IPS-NIHi11 (cell line): Measurements from ENCODE around the gene KDM4E.
"Not testable (repeated sequence)": the region's sequence is repeated elsewhere in the genome, so short reads cannot be mapped to it uniquely, and the experiment has no call there.

Source experiments
- DNase-seq: peaks from one replicate; pipeline ENCODE4 v3.0.0; 2012; ENCODE audit warnings: mixed read lengths, low spot score

The KDM4E gene

DNA sequence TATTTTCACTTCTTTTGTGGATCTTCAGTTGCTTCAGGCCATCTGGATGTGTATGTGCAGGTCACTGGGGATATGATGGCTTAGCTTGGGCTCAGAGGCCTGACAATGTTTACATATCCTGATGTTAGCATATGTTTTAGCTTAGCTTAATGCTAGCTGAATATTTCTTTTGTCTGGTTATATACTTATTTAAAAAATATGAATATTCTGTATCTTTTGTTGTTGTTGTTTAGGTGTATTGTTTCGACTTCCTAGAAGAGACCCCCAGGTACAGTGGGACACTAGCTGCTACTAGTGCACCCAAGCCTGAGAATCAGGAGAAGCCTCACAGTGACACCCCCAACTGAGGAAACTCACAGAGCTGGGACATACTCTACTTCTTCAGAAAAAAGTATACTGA lies at the start of gene KDM4E:
Gene KDM4E (plus strand): TSS at position 301 of the 400 bp plus-strand sequence. CDS start 300 bp downstream, outside the sequence.
- no peak for DNase-seq

DNA sequence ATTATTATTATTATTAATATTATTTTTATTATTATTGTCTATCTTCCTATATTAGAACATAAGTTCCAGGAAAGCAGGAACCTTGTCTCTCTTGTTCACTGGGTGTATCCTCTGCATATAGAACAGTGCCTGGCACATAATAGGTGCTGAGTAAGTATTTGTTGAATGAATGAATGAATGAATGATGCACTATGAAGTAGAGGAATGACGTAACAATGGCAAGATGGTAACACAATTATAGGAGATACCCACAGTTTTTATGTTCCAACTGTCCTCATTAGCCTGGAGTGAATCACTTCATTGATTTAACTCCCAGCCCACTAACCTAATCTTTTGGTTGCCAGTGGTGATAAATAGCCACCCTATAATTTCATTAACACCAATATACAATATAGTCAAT lies 49.5 kb upstream of the KDM4E start:
- DNase-seq: no peak

DNA sequence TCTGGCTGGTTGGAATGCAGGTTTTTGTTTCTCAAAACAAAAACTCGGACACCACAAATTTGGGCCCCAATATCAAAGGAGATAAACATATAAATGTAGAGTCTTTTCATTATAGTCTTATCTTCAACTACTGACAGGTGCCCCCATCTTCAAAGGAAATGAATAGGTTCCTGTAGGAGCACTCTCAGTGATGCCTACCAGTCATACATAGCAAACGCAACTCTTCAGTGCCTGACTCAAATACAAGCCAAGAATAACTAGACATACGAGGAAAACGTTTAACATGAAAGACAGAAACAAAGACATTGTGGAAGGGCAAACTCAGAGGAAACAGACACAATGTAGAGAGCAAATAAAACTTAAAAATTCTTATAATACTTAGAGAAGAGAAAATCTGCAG lies 37.7 kb upstream of the KDM4E start:
- no peak for DNase-seq

DNA sequence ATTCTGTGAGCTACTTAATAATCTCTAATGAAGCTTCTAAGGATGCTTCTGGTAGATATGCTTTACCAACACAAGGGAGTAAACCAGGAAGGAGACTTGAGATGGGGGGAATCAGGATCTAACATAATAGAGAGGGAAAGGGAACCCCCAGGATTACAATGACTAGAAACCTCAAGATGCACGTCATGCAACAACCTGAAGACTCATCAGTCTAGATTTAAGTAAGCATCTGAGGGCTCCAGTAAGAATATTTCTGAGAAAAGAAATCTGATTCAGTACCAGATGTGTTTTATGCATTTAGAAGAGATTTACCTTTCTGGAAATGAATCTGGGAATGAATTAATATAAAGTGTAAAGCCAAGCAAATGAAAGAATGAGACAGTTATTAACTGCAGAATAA lies 36.3 kb upstream of the KDM4E start:
- no peak for DNase-seq

GRCh38 chr11:94993400-94993943 lies 31.6 kb upstream of the KDM4E start:
- DNase-seq: no peak

- DNase-seq: no peak
Measured at GRCh38 chr11:94997437-94997836, 27.6 kb upstream of the KDM4E start.

DNA sequence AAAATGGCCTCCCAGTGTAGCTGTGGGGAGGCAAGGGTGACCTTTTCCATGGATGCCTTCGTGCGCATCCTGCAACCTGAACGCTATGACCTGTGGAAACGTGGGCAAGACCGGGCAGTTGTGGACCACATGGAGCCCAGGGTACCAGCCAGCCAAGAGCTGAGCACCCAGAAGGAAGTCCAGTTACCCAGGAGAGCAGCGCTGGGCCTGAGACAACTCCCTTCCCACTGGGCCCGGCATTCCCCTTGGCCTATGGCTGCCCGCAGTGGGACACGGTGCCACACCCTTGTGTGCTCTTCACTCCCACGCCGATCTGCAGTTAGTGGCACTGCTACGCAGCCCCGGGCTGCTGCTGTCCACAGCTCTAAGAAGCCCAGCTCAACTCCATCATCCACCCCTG lies 26.8 kb upstream of the KDM4E start:
- DNase-seq: no peak

- no peak for DNase-seq
Measured at GRCh38 chr11:95003716-95004115, 21.3 kb upstream of the KDM4E start.

GRCh38 chr11:95005642-95006041 lies 19.4 kb upstream of the KDM4E start:
- no peak for DNase-seq

- no peak for DNase-seq
Measured at GRCh38 chr11:95011376-95011775, 13.7 kb upstream of the KDM4E start.

GRCh38 chr11:95014184-95014821 lies 10.8 kb upstream of the KDM4E start:
- no peak for DNase-seq

DNA sequence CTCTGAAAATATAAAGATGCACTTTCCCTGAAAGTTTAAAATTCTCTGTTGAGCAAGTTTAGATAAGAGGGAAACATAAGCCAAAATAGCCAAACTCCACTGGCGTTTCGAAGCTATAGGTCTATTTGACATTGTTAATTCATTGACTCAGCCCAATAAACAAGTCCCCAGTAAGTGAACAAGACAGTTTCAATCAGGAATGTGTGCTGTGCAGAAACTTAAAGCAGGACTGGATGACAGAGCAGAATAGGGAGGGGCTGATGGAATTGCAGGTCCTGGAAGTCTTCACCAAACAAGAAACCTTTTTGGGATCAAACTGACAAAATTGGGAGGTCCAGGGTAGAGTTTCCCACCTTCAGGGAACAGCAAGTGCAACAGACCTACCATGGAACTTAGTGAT lies 8.9 kb upstream of the KDM4E start:
- DNase-seq: no peak

- DNase-seq: not testable (repeated sequence)
Measured at GRCh38 chr11:95021468-95021867, 3.6 kb upstream of the KDM4E start.

DNA sequence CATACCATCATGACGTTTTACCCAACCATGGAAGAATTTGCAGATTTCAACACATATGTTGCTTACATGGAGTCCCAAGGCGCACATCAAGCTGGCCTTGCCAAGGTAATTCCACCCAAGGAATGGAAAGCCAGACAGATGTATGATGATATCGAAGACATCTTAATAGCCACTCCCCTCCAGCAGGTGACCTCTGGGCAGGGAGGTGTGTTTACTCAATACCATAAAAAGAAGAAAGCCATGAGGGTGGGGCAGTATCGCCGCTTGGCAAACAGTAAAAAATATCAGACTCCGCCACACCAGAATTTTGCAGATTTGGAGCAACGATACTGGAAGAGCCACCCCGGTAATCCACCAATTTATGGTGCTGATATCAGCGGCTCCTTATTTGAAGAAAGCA lies 536 bp downstream of the KDM4E start:
- not testable (repeated sequence) for DNase-seq

GRCh38 chr11:95028357-95028756 lies 3.3 kb downstream of the KDM4E start:
- DNase-seq: no peak

DNA sequence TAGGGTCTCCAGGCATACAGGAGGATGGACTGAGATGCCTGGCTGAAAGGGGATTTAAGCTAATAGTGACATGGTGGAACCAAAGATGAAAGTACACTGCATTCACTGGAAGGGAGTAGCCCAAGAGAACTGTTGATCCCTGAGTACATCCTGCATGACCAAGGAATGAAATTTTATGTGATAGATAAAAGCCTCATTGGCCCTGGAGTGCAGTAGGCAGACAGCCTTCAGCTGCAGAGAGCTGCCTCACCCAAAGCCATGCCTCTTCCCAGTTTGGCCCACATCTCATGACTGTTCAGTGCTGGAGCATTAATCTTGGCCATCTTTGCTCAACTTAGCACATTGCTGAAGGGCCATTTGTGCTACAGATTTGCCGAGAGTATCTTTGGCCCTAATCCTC lies 8.0 kb downstream of the KDM4E start:
- DNase-seq: no peak

DNA sequence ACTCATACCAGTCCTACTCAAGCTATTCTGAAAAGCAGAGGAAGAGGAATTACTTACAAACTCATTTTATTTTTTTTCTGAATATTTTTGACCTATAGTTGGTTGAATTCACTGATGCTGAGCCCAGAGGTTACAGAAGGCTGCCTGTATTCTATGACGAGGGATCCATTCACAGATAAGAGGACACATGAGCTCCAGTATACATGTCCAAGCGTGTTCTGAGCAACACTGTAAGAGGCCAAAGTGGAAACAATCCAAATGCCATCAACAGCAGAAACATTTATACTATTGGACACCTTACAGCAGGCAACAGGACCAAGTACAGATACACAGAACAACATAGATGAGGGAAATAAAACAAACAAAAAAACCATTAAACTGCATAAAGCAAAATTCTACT lies 10.3 kb downstream of the KDM4E start:
- DNase-seq: no peak

- not testable (repeated sequence) for DNase-seq
Measured at GRCh38 chr11:95037356-95038035, 12.4 kb downstream of the KDM4E start.

- no peak for DNase-seq
Measured at GRCh38 chr11:95042239-95042638, 17.2 kb downstream of the KDM4E start.

GRCh38 chr11:95042906-95043305 lies 17.8 kb downstream of the KDM4E start:
- DNase-seq: no peak

- DNase-seq: no peak
Measured at GRCh38 chr11:95044010-95044409, 19.0 kb downstream of the KDM4E start.

DNA sequence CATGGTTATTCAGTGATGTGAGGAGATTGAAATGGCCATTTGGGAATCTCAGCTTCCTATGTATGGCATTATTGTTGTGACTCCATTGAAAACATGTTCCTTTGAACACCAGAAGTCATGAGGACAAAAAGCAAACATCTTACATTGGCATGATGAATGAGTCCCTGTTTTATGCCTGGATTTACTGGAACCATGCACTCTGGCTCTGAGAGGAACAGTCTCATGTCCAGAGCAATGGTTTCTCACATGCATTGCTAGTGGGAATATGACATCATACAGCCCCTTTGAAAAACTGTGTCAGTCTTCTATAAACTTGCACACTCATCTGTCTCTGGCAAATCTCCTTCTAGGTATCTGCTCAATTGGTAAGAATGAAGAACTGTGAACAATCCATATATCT lies 20.8 kb downstream of the KDM4E start:
- DNase-seq: no peak

GRCh38 chr11:95049122-95049521 lies 24.1 kb downstream of the KDM4E start, which contains the start of gene KDM4F:
TSS of gene KDM4F (plus strand) at chr11:95049422.
- not testable (repeated sequence) for DNase-seq
